IMR-90 (cell line): ENCODE measurements around the gene AP3S1. TPM values are rescaled to one million over a fixed set of nuclear protein-coding genes. Genes with fewer than 3 reads are reported as not detected.

ENCODE experiments used
- ATAC-seq: fragments of 200-7000 bp; cut with Tn5 transposase; 2 replicates; pipeline ENCODE4 v1.9.1; 2020; ENCODE audit warnings: low read depth, mild to moderate bottlenecking, moderate library complexity
- BruUV-seq: library from RNA; stranded (reverse); fragments of 400-500 nt; replicated peaks from 2 replicates; lab custom pipeline; 2021; lab: Mats Ljungman, UMichigan
- CTCF ChIA-PET: fragments of 300-600 bp; formaldehyde crosslinking; extraction: SDS; loops from one replicate; lab custom pipeline; 2021; ENCODE audit warnings: antibody characterized with exemption; lab: Yijun Ruan, JAX
- POLR2A ChIA-PET: fragments of 300-600 bp; sonication (Branson Sonifier 250); formaldehyde crosslinking; loops from one replicate; lab custom pipeline; 2022; ENCODE audit warnings: antibody characterized with exemption; ENCODE audit not compliant: unreplicated experiment; lab: Charles Lee
- DNase-seq: peaks from one replicate; pipeline ENCODE4 v3.0.0; 2013
- H2AFZ ChIP-seq: replicated peaks from 2 replicates; pipeline ENCODE3; 2013; ENCODE audit warnings: low read length, mild to moderate bottlenecking; ENCODE audit not compliant: poor library complexity
- H2AK5ac ChIP-seq: 2 replicates; pipeline ENCODE4 v1.6.1; 2013; ENCODE audit warnings: low read depth, low read length, inconsistent platforms
- H2AK9ac ChIP-seq: replicated peaks from 2 replicates; pipeline ENCODE3; 2013; ENCODE audit warnings: mild to moderate bottlenecking, low read depth, low read length, moderate library complexity; ENCODE audit not compliant: poor library complexity
- H2BK120ac ChIP-seq: 2 replicates; pipeline ENCODE4 v1.6.1; 2013; ENCODE audit warnings: low read depth, low read length, inconsistent platforms
- H2BK15ac ChIP-seq: 3 replicates; pipeline ENCODE4 v1.6.1; 2013; ENCODE audit warnings: low read depth, low read length, inconsistent platforms
- H2BK20ac ChIP-seq: 2 replicates; pipeline ENCODE4 v1.6.1; 2013; ENCODE audit warnings: low read depth, mild to moderate bottlenecking, inconsistent platforms, low read length, moderate library complexity
- H2BK5ac ChIP-seq: 2 replicates; pipeline ENCODE4 v1.6.1; 2013; ENCODE audit warnings: mild to moderate bottlenecking, low read depth, low read length, inconsistent platforms; ENCODE audit not compliant: poor library complexity, severe bottlenecking
- H3K14ac ChIP-seq: replicated peaks from 2 replicates; pipeline ENCODE4 v1.6.1; 2013; ENCODE audit warnings: low read depth, low read length, inconsistent platforms
- H3K18ac ChIP-seq: 2 replicates; pipeline ENCODE4 v1.6.1; 2013; ENCODE audit warnings: low read depth, low read length, control low read depth
- H3K23ac ChIP-seq: 2 replicates; pipeline ENCODE4 v1.6.1; 2013; ENCODE audit warnings: low read depth, low read length, inconsistent platforms
- H3K27ac ChIP-seq: 2 replicates; pipeline ENCODE4 v1.5.1; 2013; ENCODE audit warnings: mild to moderate bottlenecking, control low read depth, low read length; ENCODE audit not compliant: insufficient read depth
- H3K27me3 ChIP-seq: 2 replicates; pipeline ENCODE4 v1.6.1; 2013; ENCODE audit warnings: low read length; ENCODE audit not compliant: control insufficient read depth, insufficient read depth
- H3K36me3 ChIP-seq: 2 replicates; pipeline ENCODE4 v1.6.1; 2013; ENCODE audit warnings: low read length, mixed read lengths; ENCODE audit not compliant: control insufficient read depth, insufficient read depth
- H3K4ac ChIP-seq: 2 replicates; pipeline ENCODE4 v1.6.1; 2013; ENCODE audit warnings: low read depth, low read length, inconsistent platforms
- H3K4me1 ChIP-seq: 2 replicates; pipeline ENCODE4 v1.6.1; 2013; ENCODE audit warnings: low read length, mixed read lengths; ENCODE audit not compliant: control insufficient read depth, insufficient read depth
- H3K4me2 ChIP-seq: 2 replicates; pipeline ENCODE4 v1.6.1; 2013; ENCODE audit warnings: low read depth, mild to moderate bottlenecking, control low read depth, low read length, moderate library complexity
- H3K4me3 ChIP-seq: 2 replicates; pipeline ENCODE4 v1.5.1; 2013; ENCODE audit warnings: low read depth, mild to moderate bottlenecking, control low read depth, low read length, moderate library complexity; ENCODE audit not compliant: insufficient read depth
- H3K56ac ChIP-seq: 2 replicates; pipeline ENCODE4 v1.6.1; 2013; ENCODE audit warnings: low read length, inconsistent platforms; ENCODE audit not compliant: insufficient read depth; ENCODE audit errors: extremely low read depth
- H3K79me1 ChIP-seq, 2 experiments: 2 replicates each; pipeline ENCODE4 v1.6.1; 2013; ENCODE audit warnings: low read length in 2 of 2, inconsistent platforms in 1 of 2, low read depth in 1 of 2
- H3K9ac ChIP-seq: 2 replicates; pipeline ENCODE4 v1.6.1; 2013; ENCODE audit warnings: low read depth, low read length, control low read depth
- H3K9me1 ChIP-seq: 2 replicates; pipeline ENCODE4 v1.6.1; 2013; ENCODE audit warnings: low read length, inconsistent platforms; ENCODE audit not compliant: insufficient read depth
- H3K9me3 ChIP-seq: 2 replicates; pipeline ENCODE4 v1.6.1; 2013; ENCODE audit warnings: low read length; ENCODE audit not compliant: control insufficient read depth, insufficient read depth
- H4K20me1 ChIP-seq: 2 replicates; pipeline ENCODE4 v1.6.1; 2013; ENCODE audit warnings: low read length, inconsistent platforms; ENCODE audit not compliant: insufficient read depth
- H4K5ac ChIP-seq: 2 replicates; pipeline ENCODE4 v1.6.1; 2013; ENCODE audit warnings: mild to moderate bottlenecking, low read depth, low read length, control low read depth
- H4K8ac ChIP-seq, 2 experiments: 2 replicates each; pipeline ENCODE4 v1.6.1; 2013; ENCODE audit warnings: low read depth in 2 of 2, low read length in 2 of 2, control low read depth in 1 of 2, inconsistent platforms in 1 of 2
- H4K91ac ChIP-seq: 2 replicates; pipeline ENCODE4 v1.6.1; 2013; ENCODE audit warnings: low read depth, low read length, inconsistent platforms; ENCODE audit not compliant: insufficient read depth
- CEBPB ChIP-seq: IDR thresholded peaks from 2 replicates; pipeline ENCODE4 v1.6.1; 2012; ENCODE audit warnings: low read depth, low read length, improper control_type of control experiment
- ELK1 ChIP-seq: fragments of 150-350 bp; IDR thresholded peaks from 2 replicates; pipeline ENCODE4 v1.6.1; 2016; ENCODE audit warnings: low read depth, mild to moderate bottlenecking, low read length, moderate library complexity, borderline replicate concordance
- FOS ChIP-seq: fragments of 150-350 bp; IDR thresholded peaks from 2 replicates; pipeline ENCODE4 v1.6.1; 2016; ENCODE audit warnings: low read depth, low read length
- MAFK ChIP-seq: IDR thresholded peaks from 2 replicates; pipeline ENCODE4 v1.6.1; 2012; ENCODE audit warnings: low read depth, low read length, improper control_type of control experiment
- MAZ ChIP-seq: IDR thresholded peaks from 2 replicates; pipeline ENCODE4 v1.6.1; 2012; ENCODE audit warnings: low read depth, mild to moderate bottlenecking, low read length, improper control_type of control experiment, moderate library complexity, borderline replicate concordance
- MXI1 ChIP-seq: IDR thresholded peaks from 2 replicates; pipeline ENCODE4 v1.6.1; 2012; ENCODE audit warnings: low read depth, mild to moderate bottlenecking, low read length, moderate library complexity, borderline replicate concordance
- NFE2L2 ChIP-seq: fragments of 150-350 bp; IDR thresholded peaks from 2 replicates; pipeline ENCODE4 v1.6.1; 2016; ENCODE audit warnings: low read depth, mild to moderate bottlenecking, low read length
- RAD21 ChIP-seq: IDR thresholded peaks from 2 replicates; pipeline ENCODE4 v1.6.1; 2012; ENCODE audit warnings: low read length, improper control_type of control experiment
- RCOR1 ChIP-seq: IDR thresholded peaks from 2 replicates; pipeline ENCODE4 v1.6.1; 2012; ENCODE audit warnings: mild to moderate bottlenecking, low read length, improper control_type of control experiment; ENCODE audit not compliant: insufficient replicate concordance
- RFX5 ChIP-seq: IDR thresholded peaks from 2 replicates; pipeline ENCODE4 v1.8.0; 2012; ENCODE audit warnings: low read depth, mild to moderate bottlenecking, low read length, moderate library complexity
- USF2 ChIP-seq: fragments of 150-350 bp; IDR thresholded peaks from 2 replicates; pipeline ENCODE4 v1.6.1; 2017; ENCODE audit warnings: mild to moderate bottlenecking, antibody characterized with exemption, low read length, low read depth
- WGBS, 2 experiments: methylation state at CpG; one replicate each; pipeline versions ENCODE4 v1.1.5 to v1.1.7; 2013; ENCODE audit warnings: missing lambda C conversion rate in 2 of 2; ENCODE audit not compliant: insufficient read length in 1 of 2; ENCODE audit errors: extremely low coverage in 2 of 2; 5-methylcytosine and 5-hydroxymethylcytosine counted together
- dilution Hi-C: fragments of 300-500 bp; cut with HindIII; formaldehyde crosslinking; loops from one replicate; pipeline ENCODE4 v1.14.3; 2018; ENCODE audit warnings: low sequenced_read_pairs; ENCODE audit not compliant: unreplicated experiment
- in situ Hi-C: fragments of 300-500 bp; cut with MboI; formaldehyde crosslinking; loops from 3 replicates; pipeline ENCODE4 v1.14.3; 2019; ENCODE audit warnings: low sequenced_read_pairs, inconsistent platforms, mixed read lengths
- intact Hi-C: fragments of 100-400 bp; cut with micrococcal nuclease; formaldehyde crosslinking; loops from 2 replicates; pipeline ENCODE4 v1.10.0; 2022
- polyA plus RNA-seq, 3 experiments: library from polyadenylated mRNA; depleted of rRNA; stranded (reverse); fragments of >200 nt; gene quantifications; 2 replicates each; pipeline ENCODE4 v1.2.3, GENCODE V29; 2012; ENCODE audit warnings: low replicate concordance in 1 of 3
- total RNA-seq: library from RNA; depleted of rRNA; stranded (reverse); fragments of >200 nt; gene quantifications from 2 replicates; pipeline ENCODE4 v1.2.3, GENCODE V29; 2012

Gene AP3S1
- total and polyA plus RNA-seq, 2 of the 4 experiments (the other 2 are of a cell fraction) = 21.9 to 73.1 TPM

DNA sequence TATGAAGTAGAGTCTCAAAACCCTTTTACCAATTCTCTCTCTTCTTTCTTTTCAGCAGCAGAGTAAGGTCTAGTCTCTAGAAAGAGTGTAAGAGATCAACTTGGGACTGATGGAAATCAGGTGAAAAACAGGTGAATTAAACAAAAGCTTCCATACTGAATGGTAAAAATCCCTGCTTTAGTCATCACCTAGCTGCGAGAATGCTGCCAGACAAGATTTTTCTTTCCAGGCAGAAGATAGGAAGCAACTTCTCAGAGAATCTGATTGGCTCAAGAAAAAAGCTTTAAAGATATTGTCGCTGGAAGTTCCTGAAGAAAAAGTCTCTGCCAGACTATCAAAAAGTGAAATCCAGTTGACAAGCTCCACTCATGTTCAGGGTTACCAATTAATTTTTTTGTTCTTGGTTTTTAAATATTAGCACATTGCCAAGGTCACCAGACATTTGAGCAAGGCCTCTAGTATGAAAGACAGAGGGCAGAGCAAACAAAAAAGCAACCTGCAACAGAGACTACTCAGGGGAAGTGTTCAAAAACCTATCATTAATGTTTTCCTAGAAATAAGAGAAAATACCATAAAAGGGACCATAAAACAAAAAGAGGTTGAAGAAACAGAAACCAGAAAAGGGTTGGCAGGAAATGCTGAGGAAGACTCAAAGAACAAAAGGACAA is 34.6 kb upstream of the AP3S1 start:
- Histone ChIP-seq H2AK5ac (no peak overlapping the region), H3K18ac (no peak overlapping the region), H3K4me3 (no peak overlapping the region), H3K79me1 (no peaks in the 10 kb centered on the region), H2BK20ac (no peak overlapping the region), H2AFZ (no peak overlapping the region), H3K56ac (no peak overlapping the region), H2AK9ac (no peak overlapping the region), H3K4ac (no peak overlapping the region), H3K23ac (no peak overlapping the region), H3K9me1 (no peaks in the 10 kb centered on the region; the same call in 1 of the 2 replicates), H2BK15ac (no peak overlapping the region), H2BK5ac (no peak overlapping the region), H4K8ac (no peak overlapping the region), H4K5ac (no peak overlapping the region), H4K20me1 (no peaks in the 10 kb centered on the region), H2BK120ac (no peak overlapping the region), H3K4me1 (no peaks in the 10 kb centered on the region), H3K27me3 (no peaks in the 10 kb centered on the region), H3K14ac (no peak overlapping the region), H3K27ac (no peak overlapping the region), H3K36me3 (no peaks in the 10 kb centered on the region), H3K9ac (no peak overlapping the region), H4K91ac (no peak overlapping the region), H3K4me2 (no peak overlapping the region), H3K9me3 (no peaks in the 10 kb centered on the region)
- in situ Hi-C loops (no loop called here), intact Hi-C loops (no loop called here), dilution Hi-C loops (no loop called here)
- WGBS, 2 experiments = no CpG with 5 or more reads among the region's 2 CpGs
- ChIA-PET CTCF (no interaction called here), POLR2A (no interaction called here)
- no peak for DNase-seq
- BruUV-seq = no TSS peak
- TF ChIP-seq MAFK (no peak), NFE2L2 (no peak), CEBPB (no peak), RAD21 (no peak), ELK1 (no peak), MAZ (no peak), MXI1 (no peak), FOS (no peak), RFX5 (no peak), RCOR1 (no peak), USF2 (no peak)
- ATAC-seq = no peak
